HCT116 (cell line): Measurements from ENCODE around the gene FARP1.

ENCODE experiments used
- POLR2A ChIP-seq: IDR thresholded peaks from 2 replicates; pipeline ENCODE4 v1.7.0; 2011; ENCODE audit warnings: borderline replicate concordance; ENCODE audit not compliant: insufficient read depth, insufficient read length; ENCODE audit errors: extremely low read depth
- SP1 ChIP-seq: IDR thresholded peaks from 2 replicates; pipeline ENCODE4 v1.6.1; 2012; ENCODE audit warnings: low read depth
- TF ChIP-seq, protein P1 (sequence below), 3 experiments: fragments of 200-600 bp in 1 of 3; sonication (generic) in 1 of 3; IDR thresholded peaks in 2 of 3; conservative IDR thresholded peaks in 1 of 3; 2 replicates each; pipeline ENCODE4 v1.5.1; 2012 to 2017; ENCODE audit warnings: low read depth in 2 of 3, low read length in 2 of 3, antibody characterized with exemption in 1 of 3, borderline replicate concordance in 1 of 3, control low read depth in 1 of 3, mild to moderate bottlenecking in 1 of 3, mixed read lengths in 1 of 3, mixed run types in 1 of 3, moderate library complexity in 1 of 3; ENCODE audit not compliant: insufficient read depth in 1 of 3

GRCh38 chr13:98141091-98141490, 1.8 kb upstream of the FARP1 start:
- TF ChIP-seq POLR2A = no peak
- TF ChIP-seq SP1 = no peak
- TF ChIP-seq, protein P1, sequence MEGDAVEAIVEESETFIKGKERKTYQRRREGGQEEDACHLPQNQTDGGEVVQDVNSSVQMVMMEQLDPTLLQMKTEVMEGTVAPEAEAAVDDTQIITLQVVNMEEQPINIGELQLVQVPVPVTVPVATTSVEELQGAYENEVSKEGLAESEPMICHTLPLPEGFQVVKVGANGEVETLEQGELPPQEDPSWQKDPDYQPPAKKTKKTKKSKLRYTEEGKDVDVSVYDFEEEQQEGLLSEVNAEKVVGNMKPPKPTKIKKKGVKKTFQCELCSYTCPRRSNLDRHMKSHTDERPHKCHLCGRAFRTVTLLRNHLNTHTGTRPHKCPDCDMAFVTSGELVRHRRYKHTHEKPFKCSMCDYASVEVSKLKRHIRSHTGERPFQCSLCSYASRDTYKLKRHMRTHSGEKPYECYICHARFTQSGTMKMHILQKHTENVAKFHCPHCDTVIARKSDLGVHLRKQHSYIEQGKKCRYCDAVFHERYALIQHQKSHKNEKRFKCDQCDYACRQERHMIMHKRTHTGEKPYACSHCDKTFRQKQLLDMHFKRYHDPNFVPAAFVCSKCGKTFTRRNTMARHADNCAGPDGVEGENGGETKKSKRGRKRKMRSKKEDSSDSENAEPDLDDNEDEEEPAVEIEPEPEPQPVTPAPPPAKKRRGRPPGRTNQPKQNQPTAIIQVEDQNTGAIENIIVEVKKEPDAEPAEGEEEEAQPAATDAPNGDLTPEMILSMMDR (IDR thresholded peaks at IDR 0.05 in 2 of 3, conservative IDR thresholded peaks at IDR 0.05 in 1 of 3; ENCODE audit: borderline replicate concordance in 1 of 3, insufficient read depth in 1 of 3, low read depth in 2 of 3, low read length in 2 of 3) = no peak
